HG03565 (cell line): Measurements from ENCODE around the gene CERKL.

Experiments used
- ATAC-seq: cut with Tn5 transposase; IDR thresholded peaks from one replicate; pipeline ENCODE4 v1.9.1; 2021; ENCODE audit warnings: mild to moderate bottlenecking, moderate library complexity; ENCODE audit not compliant: unreplicated experiment

The CERKL gene

DNA sequence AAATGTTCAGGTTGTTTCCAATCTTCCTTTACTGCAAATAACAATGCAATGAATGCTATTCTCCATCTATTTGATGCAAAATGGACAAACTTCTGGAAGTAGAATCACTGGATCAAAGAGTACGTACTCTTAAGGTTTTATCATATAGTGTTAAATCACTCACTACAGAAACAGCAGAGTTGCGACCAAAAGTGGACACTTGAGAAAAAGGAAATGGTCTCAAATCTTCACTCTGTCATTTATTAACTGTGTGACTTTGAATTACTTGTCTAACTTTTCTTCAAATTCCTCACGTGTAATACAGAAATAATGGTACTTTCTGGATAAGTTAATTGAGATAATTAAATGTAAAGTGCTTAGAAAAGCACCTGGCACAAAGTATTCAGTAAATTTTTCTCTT lies 78.1 kb downstream of the CERKL start:
- no peak for ATAC-seq

DNA sequence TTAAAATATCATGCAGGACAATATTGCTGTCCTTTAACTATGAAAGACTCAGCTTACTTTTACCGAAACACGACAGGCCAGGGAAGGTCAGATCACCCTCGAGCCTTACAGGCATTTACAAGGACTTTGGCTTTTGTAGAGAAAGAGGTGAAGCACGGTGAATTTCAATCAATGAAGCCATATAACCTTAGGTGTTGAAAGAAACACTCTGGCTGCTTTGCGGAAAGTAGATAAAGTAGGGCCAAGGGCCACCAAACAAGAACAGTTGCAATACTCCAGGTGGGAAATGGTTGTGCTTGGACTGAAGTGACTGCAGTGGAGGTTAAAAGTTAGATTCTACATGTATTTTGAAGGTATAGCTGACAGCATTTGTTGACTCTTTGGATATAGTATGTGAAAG lies 80.5 kb downstream of the CERKL start:
- ATAC-seq = no peak

DNA sequence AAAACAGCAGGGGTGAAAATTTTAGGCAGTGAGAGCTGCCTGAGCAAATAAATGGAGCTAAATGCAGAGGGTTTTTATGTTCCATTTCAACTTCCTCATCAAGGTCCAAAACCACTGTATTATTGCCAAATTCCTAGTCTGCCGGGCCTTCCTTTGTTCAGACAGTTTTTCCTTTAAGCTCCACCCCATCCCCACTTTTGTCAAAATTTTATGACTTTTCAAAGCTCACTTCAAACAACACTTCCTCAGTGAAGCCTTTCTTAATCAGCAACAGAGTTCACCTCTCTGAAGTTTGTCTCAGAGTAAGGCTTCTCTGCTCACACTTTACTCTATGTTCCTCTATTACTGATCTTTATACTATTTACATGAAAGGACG lies 81.3 kb downstream of the CERKL start:
- ATAC-seq = no peak

DNA sequence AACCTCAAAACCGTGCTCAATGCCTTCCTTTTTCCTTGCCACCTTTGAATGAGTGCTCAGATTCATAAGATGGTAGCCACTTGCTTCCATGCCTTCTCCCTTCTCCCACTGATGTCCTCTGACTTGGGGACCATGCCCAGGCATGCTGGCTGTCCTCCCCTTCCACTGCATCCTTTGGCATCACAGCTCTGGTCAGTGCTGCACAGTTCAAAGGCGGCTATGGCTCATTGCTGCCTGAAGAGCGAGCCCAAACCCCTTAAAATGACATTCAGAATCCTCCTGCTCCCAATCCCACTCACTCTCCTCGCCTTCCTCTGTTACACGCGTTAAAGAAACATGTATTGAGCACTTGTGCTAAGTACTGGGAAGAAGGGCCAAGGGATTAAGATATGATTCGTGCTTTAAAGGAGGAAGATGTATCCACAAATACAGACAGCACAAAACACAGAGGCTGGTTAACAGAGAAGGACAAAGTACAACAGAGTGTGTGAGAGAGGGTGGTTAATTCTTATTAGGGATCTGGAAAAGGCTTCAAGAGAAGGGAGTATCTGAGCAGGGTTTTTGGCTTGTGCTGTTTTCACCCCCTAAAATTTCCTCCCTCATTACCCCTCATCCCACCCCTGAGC lies 81.8 kb downstream of the CERKL start:
- ATAC-seq = no peak

GRCh38 chr2:181574321-181574720 lies 82.6 kb downstream of the CERKL start:
- ATAC-seq = no peak

DNA sequence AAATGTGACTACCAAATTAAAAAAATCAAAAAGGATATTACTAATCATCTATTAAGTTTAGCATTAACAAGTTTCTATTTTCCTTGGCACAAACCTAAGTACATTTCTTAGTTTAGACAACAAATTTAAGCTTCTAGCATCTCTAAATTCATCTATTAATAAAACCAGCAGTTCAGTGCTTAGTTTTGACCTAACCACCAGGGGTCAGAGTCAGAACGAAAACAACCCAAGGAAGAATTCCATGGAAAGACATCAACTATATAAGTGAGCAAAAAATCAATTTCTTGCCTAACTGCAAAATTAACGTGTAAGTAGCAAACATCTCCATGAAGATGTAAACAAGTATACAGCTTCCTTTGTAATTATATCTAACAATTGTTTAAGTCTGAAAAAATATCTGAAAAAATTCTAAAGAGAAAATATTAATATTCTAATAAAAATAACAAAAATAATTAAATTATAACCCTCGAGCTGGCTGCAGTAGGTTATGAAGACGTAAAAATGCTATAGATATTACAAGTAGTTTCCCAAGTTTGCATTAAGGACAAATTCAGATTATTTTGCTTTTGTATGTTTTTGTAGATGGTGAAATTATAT lies 83.7 kb downstream of the CERKL start:
- no peak for ATAC-seq

- no peak for ATAC-seq
These were observed 85.9 kb downstream of the CERKL start for GRCh38 chr2:181570833-181571661.

- ATAC-seq = no peak
These were observed 86.8 kb downstream of the CERKL start for GRCh38 chr2:181570059-181570458.

- ATAC-seq = no peak
These were observed 90.4 kb downstream of the CERKL start for GRCh38 chr2:181566334-181567032.

- ATAC-seq = peak; percentile 55
These were observed 93.7 kb downstream of the CERKL start for GRCh38 chr2:181563101-181563692.

DNA sequence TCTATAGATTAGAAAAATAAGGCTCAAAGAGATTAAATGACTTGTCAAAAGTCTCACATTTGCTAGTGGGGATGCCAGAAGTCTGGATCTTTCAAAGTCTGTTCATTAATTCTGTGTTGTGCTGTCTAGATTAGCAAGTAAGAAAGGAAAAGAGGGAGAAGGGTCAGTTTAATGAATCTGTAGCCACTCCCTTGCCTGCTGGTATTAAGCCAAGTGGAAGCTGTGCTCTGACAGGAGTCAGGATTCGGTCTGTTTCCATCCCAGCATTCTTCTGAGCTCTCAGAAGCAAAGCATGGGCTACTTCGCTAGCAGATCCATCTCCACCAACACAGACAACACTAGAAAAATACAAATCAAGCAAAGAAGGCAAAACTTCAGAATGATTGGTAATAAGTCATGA lies 98.5 kb downstream of the CERKL start:
- no peak for ATAC-seq

DNA sequence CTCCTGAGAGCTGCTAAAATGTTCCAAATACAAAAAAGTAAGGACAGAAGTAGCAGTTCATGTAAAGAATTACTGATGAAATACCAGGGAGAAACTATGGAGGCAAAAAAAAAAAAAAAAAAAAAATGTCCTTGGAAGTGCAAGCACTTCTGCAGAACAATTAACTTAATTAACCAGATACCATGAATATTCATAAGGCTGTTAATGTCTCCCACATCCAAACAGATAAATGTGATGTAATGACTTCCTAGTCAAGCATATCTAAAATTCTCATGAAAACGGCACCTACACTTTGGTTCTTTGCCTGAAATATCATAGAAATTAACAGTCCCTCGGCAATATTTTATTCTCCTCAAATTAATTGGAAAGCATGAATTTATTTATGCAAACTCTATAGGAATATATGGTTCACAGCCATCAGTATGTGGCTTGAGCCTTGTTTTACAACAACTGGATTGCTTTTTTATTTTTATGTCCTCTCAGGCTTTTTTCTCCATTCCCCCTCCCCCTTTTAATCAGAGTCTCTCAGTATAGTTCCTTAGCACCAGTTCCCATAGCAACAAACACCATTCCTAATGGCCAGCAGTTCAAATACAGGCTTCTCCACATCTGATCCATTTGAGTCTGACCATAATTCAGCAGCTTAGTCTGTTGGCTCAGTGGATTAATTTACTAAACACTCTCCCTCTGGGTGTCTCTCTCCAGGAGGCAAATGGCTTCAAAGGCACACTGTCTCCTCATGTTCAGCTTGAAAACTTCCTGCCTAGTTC lies 102.7 kb downstream of the CERKL start:
- no peak for ATAC-seq

- no peak for ATAC-seq
These were observed 103.7 kb downstream of the CERKL start for GRCh38 chr2:181553244-181553643.

DNA sequence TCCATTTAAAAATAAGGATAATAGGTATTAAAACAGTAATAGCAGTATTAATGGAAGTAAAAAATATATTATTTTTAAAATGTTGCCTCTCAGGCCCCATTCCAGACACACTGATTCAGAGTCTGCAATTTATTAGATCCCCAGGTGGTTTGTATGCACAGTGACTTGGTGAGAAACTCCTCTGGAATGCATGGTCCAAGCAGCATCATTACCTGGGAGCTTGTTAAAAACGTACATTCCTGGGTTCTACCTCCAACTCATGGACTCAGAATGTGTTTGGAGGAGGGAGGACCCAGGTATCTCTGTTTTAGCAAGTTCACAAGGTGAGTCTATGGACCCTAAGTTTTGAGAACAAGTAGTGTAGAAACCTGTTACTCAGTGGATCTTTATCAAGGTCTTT lies 104.1 kb downstream of the CERKL start:
- no peak for ATAC-seq

DNA sequence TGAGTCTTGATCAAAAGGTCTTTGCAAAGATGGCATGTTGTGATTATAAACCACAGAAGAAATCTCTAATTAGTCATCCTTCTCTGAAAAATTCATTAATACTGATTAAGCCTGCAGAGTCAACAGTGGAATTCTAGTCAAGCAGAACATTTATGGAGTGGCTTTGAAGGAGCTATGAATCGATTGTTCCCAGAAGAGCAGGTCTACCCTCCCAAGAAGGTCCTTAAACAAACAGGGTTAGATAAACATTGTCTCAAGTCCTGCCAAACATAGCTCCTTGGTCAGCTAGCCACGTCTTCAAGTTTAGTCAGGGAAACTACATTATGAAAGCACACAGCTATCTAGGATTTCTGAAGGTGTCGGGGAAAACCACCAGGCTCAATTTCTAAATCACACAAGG lies 110.8 kb downstream of the CERKL start:
- no peak for ATAC-seq

GRCh38 chr2:181542170-181542569 lies 114.7 kb downstream of the CERKL start:
- no peak for ATAC-seq

GRCh38 chr2:181540421-181540820 lies 116.5 kb downstream of the CERKL start:
- ATAC-seq = no peak

- no peak for ATAC-seq
These were observed 120.2 kb downstream of the CERKL start for GRCh38 chr2:181536730-181537129.

- no peak for ATAC-seq
These were observed 128.5 kb downstream of the CERKL start for GRCh38 chr2:181528441-181528840.

DNA sequence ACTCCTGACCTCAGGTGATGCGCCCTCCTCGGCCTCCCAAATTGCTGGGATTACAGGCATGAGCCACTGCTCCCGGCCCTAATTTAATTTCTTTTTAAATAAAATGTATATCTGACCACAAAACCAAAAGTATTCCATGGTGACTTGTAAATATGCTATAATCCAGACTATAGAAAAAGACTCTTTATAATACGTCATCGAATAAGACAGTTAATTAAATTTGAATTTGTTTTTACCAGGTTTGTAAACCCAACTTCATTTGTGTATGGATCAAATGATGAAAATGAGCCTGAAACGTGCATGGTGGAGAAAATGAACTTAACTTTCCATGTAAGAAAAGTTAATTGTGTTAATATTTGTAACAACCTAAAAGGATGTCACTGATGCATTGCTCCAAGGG lies 129.8 kb downstream of the CERKL start:
- no peak for ATAC-seq
